NB4 (cell line): ENCODE results near the gene GBX2.

Experiments
- DNase-seq: peaks from one replicate; pipeline ENCODE4 v3.0.0; 2010; ENCODE audit warnings: low read depth
- H3K4me3 ChIP-seq: one replicate; pipeline ENCODE4 v1.5.1; 2011; ENCODE audit warnings: mild to moderate bottlenecking, low read depth, low read length, moderate library complexity
- MYC ChIP-seq: IDR thresholded peaks from 2 replicates; pipeline ENCODE4 v1.6.1; 2011; ENCODE audit warnings: low read depth, low read length
- POLR2A ChIP-seq: IDR thresholded peaks from 2 replicates; pipeline ENCODE4 v1.6.1; 2011; ENCODE audit warnings: mild to moderate bottlenecking; ENCODE audit not compliant: insufficient read length; ENCODE audit errors: extremely low read depth
- TF ChIP-seq, protein P1 (sequence below): IDR thresholded peaks from 2 replicates; pipeline ENCODE4 v1.6.1; 2011; ENCODE audit warnings: low read depth, low read length
- TF ChIP-seq, protein P2 (sequence below): IDR thresholded peaks from one replicate; pipeline ENCODE4 v1.5.1; 2012; ENCODE audit warnings: low read depth, low read length

The GBX2 gene

GRCh38 chr2:236176951-236177350 is 8.8 kb upstream of the GBX2 start:
- DNase-seq: no peak
- TF ChIP-seq, protein P1, sequence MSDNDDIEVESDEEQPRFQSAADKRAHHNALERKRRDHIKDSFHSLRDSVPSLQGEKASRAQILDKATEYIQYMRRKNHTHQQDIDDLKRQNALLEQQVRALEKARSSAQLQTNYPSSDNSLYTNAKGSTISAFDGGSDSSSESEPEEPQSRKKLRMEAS: no peak
- TF ChIP-seq POLR2A: no peak
- no peak for TF ChIP-seq MYC
- H3K4me3 ChIP-seq: no peak overlapping the region

GRCh38 chr2:236176417-236176816 is 8.2 kb upstream of the GBX2 start:
- DNase-seq: peak; percentile 47
- no peak overlapping the region for H3K4me3 ChIP-seq
- TF ChIP-seq, protein P1: no peak
- TF ChIP-seq, protein P2, sequence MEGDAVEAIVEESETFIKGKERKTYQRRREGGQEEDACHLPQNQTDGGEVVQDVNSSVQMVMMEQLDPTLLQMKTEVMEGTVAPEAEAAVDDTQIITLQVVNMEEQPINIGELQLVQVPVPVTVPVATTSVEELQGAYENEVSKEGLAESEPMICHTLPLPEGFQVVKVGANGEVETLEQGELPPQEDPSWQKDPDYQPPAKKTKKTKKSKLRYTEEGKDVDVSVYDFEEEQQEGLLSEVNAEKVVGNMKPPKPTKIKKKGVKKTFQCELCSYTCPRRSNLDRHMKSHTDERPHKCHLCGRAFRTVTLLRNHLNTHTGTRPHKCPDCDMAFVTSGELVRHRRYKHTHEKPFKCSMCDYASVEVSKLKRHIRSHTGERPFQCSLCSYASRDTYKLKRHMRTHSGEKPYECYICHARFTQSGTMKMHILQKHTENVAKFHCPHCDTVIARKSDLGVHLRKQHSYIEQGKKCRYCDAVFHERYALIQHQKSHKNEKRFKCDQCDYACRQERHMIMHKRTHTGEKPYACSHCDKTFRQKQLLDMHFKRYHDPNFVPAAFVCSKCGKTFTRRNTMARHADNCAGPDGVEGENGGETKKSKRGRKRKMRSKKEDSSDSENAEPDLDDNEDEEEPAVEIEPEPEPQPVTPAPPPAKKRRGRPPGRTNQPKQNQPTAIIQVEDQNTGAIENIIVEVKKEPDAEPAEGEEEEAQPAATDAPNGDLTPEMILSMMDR: peak; percentile 63

DNA sequence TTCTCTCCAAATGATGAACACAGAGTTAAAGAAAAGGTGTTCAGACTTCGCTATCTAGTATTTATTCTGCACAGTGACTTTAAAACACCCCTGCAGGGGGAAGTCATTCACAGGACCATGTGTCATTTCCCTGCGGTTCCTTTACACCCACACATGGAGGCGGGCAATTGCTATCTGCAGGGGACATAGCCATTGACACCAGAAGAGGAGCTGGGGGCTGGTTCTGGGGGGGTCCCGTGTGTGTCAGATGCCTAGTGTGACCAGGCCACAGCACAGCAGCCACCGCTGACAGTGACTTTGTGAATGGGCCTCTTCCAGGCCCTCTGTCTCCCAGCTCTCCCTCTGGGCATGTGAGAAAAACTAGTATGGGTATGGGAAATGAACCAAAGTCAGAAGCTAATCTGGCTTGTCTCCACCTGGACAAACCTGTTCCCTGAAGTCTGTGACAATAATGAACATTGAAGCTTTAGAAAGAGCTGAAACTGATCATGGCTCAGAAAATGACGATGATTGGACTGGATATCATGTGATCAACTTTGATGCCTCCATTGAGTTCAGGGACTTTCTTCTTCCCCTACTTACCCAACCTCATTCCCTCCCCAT is 7.5 kb upstream of the GBX2 start:
- DNase-seq: peak; percentile 76
- TF ChIP-seq POLR2A: no peak
- TF ChIP-seq, protein P1: peak; percentile 37; the same call in 1 of the 2 replicates
- no peak overlapping the region for H3K4me3 ChIP-seq

- DNase-seq: no peak
- TF ChIP-seq, protein P1: no peak
- TF ChIP-seq, protein P2: no peak
- no peak for TF ChIP-seq MYC
- TF ChIP-seq POLR2A: no peak
- no peak overlapping the region for H3K4me3 ChIP-seq
These were observed 5.8 kb upstream of the GBX2 start for GRCh38 chr2:236173729-236174607.

DNA sequence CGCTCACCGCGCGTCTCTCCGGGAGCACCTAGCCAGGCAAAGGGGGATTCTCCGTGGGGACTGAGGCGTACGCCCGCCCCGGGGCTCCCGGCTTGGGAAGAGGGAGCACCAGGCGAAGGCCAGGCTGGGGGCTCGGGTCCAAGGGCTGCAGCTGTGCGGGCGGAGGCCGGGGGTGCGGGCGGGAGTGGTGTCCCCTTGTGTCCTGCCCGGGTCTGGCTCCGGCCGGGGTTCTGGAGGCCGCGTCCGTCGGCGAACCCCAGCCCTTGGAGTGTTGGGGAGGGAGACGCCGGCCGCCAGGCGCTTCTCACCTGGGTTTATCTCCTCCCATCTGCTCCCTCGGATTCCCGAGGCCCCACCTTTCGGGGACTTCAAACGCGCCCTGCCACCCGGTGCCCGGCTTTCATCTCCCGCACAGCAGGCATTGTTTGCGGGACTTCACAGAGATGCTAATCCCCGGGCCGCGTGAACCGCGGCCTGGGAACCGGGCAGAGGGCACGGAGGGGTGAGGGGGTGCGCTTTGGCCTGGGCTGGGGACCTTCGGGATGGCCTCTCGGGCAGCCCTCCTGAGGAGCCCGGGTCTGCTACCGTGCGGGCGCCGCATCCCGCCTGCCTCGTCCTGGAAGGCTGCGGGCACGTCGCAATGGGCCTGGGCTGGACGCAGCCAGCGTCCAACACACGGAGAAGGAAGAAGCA is 5.0 kb upstream of the GBX2 start:
- DNase-seq: no peak
- H3K4me3 ChIP-seq: no peak overlapping the region
- no peak for TF ChIP-seq POLR2A
- TF ChIP-seq, protein P2: no peak
- TF ChIP-seq, protein P1: no peak
- no peak for TF ChIP-seq MYC

DNA sequence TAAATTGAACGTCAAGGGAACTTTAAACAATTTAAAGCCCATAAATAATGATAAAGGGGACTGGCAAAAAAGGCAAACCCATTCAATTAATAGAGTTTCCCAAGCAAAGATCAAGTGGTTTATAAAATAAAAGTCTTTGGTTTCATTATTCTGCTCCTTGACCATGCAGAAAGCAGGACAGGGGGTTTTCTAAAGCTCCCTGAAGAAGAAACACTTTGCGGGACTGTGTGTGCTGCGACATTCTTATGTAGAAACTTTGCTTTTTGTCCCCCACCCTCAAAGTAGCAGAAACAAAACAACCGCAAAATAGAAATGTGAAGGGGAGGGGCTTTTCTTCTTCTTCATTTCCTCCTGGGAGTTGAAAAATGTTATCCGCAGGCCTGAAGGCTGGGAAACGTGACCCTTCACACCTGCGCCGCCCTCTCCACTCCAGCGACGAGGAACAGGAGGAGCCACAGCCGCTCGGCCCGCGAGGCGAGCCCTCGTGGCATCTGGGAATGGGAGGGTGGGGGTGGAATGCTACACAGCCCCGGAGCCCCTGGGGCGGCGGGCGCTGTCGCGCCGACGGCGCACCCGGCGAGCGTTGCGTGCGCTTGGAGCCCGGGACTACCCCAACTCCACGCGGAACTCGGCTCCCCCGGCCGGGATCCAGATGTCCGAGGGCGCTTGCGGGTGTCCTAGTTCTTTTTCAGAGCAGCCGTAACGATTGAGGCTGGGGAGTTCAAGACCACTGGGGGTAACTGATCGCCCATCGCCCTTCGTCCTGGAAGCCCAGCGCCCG is 4.3 kb upstream of the GBX2 start:
- TF ChIP-seq, protein P1: no peak
- TF ChIP-seq, protein P2: no peak
- TF ChIP-seq MYC (no peak), POLR2A (no peak)
- DNase-seq: no peak
- H3K4me3 ChIP-seq: no peak overlapping the region
